ENCODE results near the gene ACKR2.
A peak's percentile ranks its signal among the peaks of the same experiment; 100 is the strongest.

Gene ACKR2

GRCh38 chr3:42830437-42831320, 21.4 kb downstream of the ACKR2 start:
- DNase-seq: peak; percentile 9

DNA sequence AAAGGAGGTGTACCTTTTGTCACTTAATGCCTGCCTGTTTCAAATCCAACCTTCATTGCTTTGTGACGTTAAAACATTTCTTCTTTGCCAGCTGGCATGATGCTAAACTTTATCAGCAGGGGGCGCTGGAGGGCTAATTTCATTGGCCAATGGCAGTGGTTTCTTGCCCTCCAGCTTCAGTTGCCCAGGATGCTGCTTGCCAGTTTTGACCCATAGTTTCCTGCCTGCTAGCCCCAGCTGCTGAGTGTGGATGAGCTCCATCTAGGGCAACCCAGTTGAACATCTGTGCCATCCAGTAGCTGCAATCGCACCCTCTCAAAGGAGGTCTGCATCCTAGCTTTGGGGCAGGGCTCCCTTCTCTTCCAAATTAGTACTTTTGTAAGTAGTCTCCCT, 22.1 kb downstream of the ACKR2 start:
- DNase-seq: peak; percentile 17

- DNase-seq: no peak
Observed at GRCh38 chr3:42836150-42837123, 27.2 kb downstream of the ACKR2 start.

- no peak for DNase-seq
Observed at GRCh38 chr3:42838571-42838970, 29.3 kb downstream of the ACKR2 start.

DNA sequence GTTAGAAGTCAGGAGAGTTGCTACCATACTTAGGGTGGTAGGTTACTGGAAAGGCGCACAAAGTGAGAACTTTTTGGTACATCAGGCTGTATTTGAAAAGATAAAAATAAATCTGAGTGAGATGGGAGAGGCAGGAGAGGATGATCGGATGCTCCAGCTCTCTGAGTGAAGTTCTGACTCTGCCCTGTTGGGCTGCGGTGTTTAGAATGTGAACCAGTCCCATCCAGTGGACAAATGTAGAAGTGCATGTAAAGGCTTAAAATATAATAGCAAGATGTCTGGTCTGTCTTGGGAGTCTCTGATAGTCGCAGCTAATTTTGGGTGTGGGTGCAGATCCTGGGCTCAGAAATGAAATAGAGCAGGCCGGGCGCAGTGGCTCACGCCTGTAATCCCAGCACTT, 30.4 kb downstream of the ACKR2 start:
- DNase-seq: peak; percentile 51

DNA sequence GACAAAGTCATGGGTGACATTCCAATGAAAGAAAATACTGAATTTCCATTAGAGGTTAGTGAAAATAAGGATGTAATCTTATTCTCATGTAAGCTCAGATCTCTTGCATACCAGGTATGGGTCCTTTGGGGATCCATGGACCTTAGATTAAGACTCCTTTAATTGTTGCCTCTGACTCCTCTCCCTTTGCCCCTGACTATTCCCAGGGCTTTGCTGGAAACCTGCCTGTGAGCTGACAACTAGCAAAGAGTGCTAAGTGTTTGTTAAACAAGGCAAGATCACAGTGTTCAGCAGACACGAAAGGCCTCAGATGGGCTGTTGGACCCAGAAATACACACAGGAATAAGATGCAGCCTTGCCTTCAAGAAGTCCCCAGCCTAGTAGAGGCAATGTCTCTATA, 32.1 kb downstream of the ACKR2 start:
- DNase-seq: no peak

DNA sequence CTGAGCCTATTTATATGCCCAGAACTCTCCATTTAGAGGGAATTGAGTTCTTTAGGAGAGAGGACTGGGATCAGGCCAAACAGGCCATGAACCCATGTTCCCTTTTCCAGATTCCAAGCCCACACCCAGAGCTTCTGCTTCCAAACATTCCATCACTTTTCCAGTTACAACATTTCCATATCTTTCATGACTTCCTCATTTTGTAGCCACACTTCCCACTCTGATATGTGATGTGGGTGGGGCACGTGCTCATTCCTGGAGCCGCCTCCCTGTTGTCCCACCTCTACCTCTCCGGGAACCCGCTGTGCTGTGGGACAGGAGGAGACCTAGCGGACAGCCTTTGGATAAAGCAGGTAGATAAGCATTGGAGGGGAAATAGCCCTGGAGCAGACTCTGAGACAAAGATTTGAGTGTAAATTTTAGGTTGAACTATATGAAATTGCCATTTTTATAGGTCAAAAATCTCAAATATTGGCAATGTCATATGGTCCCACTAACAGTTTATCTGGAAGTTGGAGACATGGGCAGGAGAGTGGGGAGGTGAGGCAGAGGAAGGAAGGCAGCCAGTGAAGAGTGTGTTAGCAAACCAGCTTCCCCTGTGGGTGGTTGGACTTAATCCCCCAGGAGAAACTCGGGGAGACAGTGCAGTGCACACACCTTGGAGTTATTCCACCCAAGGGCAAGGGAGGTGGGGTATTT, 34.6 kb downstream of the ACKR2 start:
- no peak for DNase-seq

GRCh38 chr3:42844412-42844713, 35.1 kb downstream of the ACKR2 start:
- no peak for DNase-seq

- no peak for DNase-seq
Observed at GRCh38 chr3:42844815-42845214, 35.6 kb downstream of the ACKR2 start.

DNA sequence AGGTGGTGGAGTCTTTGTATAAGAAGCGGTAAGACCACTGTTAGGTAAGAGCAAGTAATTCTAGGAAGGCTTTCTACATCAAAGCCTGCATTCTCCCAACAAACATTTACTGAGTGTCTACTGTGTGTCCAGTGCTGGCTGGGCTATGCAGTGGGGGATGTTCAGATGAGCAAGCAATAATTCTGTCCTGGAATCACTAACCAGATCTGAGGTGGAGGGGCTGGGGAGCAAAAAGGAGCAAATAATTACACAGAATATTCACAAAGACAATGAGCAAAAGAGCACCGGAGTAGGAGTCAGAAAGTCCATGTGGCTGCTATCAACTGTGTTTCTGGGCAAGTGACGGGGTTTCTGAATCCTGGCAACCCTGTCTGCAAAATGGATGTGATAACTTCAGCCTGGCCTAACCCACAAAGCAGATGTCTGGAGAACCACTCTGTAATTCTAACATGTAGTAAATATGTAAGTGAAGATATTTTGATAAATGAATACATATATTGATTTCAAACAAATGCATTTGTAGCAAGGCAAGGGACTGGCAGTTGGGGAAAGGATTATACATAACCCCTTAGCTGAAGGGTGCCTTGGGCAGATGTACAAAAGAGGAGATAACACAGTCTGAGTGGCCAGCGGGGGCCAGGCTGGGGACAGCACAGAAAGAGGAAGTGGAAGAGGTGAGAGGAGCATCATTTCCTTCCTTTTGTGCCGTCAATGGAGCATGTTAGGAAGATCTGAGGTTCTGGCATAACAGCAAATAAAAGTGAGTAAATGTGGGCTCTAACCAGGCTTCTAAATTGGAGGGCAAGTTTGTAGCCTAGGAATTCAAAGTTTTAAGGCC, 37.7 kb downstream of the ACKR2 start:
- no peak for DNase-seq

GRCh38 chr3:42847731-42848130, 38.5 kb downstream of the ACKR2 start:
- no peak for DNase-seq

DNA sequence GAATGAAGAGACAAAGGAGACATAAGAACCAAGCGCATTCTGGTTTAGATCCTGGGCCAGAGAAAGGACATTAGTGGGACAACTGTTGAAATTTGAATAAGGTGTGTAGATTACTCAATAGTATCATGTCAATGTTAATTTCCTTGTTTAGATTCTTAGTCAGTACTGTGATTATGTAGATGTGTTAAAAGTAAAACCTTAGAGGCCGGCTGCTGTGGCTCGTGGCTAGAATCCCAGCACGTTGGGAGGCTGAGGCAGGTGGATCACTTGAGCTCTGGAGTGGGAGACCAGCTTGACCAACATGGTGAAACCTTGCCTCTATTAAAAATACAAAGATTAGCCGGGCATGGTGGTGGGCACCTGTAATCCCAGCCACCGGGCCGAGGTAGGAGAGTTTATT, 39.8 kb downstream of the ACKR2 start:
- DNase-seq: no peak

GRCh38 chr3:42850263-42850662, 41.0 kb downstream of the ACKR2 start:
- DNase-seq: no peak

- DNase-seq: no peak
Observed at GRCh38 chr3:42851228-42851834, 42.1 kb downstream of the ACKR2 start.

- no peak for DNase-seq
Observed at GRCh38 chr3:42852441-42852840, 43.2 kb downstream of the ACKR2 start.

GRCh38 chr3:42853056-42853455, 43.8 kb downstream of the ACKR2 start:
- DNase-seq: no peak

GRCh38 chr3:42853739-42854302, 44.6 kb downstream of the ACKR2 start:
- no peak for DNase-seq

DNA sequence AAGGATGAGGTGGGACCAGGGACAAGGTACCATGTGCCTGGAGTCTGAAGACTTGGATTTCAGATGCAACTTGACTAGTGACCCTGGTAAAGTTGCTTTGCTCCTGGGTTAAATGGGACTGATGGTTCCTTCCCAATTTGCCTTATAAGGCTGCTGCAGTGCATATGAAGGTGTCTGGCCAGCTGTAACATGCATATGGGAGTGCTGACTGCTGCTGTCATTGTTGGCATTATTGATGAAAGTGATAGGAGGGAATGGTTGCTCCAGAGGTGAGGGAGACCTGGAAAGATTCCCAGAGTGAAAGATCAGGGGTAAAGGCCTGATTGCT, 45.9 kb downstream of the ACKR2 start:
- no peak for DNase-seq

DNA sequence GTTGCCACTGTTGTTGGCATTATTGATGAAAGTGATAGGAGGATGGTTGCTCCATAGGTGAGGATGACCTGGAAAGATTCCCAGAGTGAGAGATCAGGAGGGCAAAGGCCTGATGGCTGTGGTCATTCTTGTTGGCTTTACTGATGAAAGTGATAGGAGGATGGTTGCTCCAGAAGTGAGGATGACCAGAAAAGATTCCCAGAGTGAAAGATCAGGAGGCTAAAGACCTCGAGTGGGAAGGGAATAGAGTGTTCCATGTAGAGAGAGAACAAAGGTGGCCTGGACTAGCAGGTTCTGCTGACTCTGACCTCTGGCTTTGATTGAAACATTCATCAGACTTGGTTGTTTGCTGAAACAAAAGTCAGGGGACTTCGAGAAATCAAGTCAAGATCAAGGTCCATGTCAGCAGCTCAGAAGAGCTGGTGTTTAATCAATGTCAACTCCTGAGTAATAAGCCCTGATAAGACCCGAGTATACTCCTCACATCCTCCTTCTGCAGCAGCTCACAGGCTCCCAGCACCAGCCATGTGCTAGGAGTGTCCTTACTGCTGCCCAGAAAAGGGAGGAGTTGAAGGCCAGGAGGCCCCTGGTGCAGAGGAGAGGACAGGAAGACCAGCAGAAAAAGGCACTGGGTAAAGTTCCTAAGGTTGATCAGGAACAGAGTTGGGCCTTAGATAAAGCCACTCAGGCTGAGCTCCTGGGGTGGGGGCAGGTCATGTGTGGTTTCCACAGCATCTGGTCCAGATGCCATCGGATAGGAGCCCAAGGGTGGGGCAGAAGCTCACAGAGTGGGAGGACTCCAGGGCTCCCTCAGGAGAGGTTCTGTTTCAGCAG, 46.5 kb downstream of the ACKR2 start:
- no peak for DNase-seq

DNA sequence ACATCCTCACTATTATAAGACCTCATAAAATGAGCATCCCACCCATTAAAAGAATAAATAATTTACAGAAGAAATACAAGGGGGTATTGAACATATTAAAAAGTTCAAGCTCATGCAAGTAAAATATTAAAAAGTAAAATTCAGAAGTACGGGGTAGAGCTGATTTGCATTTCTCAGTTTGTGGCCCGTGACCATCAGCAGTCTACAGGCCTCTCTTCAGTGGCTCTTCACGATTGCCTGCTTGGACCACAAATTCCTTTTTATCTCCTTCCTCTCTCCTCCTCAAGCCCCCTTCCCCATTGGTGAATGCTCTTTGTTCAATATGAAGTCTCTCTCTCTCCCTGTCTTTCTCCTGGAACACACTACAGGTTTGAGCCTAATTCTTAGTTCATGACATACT, 47.3 kb downstream of the ACKR2 start:
- DNase-seq: no peak
